Renal pelvis (tissue), 4 donors: Measurements from ENCODE around the gene CRABP2. TPM values are rescaled to one million over a fixed set of nuclear protein-coding genes. Genes with fewer than 3 reads are reported as not detected.

Source experiments
- DNase-seq: peaks from one replicate; pipeline ENCODE4 v3.0.0-alpha.2; 2013
- polyA plus RNA-seq, 3 donors: library from polyadenylated mRNA; unstranded; fragments of 120-200 nt; gene quantifications; one replicate each; pipeline ENCODE4 v1.2.1, GENCODE V29; 2013; ENCODE audit not compliant: insufficient read length in 3 of 3

CRABP2 gene
- polyA plus RNA-seq, 3 donors: 68.5 to 113 (median 93.8) TPM

DNA sequence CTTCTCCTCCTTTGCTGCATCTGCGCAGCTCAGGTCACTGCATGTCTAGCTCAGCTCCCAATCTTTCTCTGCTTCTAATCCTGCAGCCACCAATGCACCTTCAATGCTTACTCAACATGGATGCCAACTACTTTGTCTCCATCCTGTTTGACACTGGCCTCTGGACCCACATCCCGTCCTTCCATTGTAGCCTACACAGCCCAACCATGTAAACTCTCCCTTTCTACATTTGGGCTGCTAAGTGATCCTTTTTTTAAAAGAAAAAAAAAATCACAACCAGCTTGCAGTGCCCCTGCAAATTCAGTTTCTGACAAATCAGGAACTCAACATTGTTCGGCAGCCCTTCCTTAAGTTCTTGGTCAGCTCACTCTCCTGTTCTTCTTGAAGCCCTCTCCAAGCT, 9.4 kb upstream of the CRABP2 start:
- no peak for DNase-seq

DNA sequence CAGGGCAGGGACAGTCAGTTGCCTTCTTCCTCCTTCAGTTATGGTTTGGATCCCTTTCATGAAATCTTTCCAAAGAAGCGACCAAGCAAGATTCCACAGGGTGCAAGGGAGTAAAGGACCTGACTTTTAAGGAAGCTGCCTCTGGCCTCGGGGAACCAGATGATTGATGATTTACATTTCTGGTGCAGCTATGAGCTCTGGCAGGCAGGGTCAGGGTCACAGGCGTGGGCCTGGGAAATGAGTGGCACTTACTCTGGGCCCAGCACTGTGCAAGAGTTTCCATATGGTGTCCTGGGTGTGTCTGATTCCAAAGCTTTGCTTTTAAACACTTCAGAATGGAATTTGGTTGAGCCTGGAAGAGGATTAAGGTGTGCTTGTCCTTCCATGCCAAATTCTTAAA, 7.2 kb upstream of the CRABP2 start:
- DNase-seq: no peak

DNA sequence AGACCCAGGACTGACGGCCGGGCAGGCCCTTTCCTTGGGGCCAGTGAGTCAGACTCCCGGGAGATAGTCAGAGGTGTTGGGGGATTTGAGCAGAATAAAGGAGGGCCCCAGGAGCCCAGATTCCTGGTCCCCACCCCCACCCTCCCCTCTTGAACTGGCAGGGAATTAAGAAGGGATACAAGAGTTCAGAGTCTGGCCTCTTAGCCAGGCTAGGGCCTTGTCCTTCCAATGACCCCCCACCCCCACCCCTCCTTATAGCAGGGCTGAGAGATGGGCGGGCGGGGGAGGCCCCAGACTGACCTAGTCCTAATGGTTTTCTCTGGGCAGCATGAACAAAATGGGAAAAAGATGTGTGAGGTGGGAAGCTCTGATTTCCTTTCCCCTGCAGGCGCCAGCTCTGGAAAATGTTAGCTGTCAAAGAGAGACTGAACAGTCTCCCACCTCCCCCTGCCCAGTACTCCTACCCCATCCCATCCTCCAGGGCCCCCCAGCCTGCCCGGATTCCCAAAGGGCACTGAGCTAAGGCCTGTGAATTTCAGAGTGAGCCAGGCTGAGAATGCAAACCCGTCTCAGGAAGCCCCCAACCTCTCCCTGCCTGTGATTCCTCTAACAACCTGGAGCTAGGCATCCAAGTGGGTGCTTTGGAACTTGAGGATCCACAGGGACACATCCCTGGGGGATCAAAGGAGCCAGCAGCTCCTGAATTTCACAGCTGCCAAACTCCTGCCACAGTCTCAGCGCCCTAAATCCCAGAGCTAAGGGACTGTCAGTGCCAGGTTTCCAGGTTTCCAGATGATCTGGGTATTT, 5.8 kb upstream of the CRABP2 start:
- no peak for DNase-seq

DNA sequence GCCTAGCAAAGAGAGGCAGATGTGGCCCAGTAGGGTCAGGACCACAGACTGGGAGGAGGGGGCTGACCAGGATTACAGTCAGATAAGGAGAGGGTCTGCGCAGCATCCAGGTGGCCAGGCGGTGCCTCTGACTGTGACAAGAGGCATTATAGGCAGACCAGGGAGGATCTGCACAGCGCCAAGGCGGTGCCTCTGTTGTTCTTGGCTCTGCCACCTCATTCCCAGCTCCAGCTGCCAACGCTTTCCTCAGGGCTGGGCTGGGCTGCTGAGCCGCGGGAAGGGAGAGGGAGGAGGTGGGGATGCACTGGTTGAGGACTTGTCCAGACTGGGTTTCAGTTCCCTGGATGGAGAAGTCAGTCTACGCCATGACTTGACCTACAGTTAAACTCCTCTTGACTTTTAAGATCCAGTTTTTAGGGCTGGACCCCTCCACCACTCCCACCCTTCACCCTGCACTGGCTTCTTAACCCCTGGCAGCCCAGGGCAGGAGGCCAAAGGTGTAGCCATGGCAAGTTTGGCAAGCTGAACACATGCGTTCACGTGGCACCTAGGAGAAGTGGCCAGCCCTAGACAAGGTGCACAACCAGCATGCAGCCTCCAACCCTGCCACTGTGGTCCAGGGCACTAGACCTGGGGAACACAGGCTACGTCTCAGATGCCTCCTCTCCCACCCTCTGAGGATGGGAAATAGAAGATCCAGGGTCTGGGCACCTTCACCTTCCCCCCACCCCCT, 4.5 kb upstream of the CRABP2 start:
- no peak for DNase-seq

DNA sequence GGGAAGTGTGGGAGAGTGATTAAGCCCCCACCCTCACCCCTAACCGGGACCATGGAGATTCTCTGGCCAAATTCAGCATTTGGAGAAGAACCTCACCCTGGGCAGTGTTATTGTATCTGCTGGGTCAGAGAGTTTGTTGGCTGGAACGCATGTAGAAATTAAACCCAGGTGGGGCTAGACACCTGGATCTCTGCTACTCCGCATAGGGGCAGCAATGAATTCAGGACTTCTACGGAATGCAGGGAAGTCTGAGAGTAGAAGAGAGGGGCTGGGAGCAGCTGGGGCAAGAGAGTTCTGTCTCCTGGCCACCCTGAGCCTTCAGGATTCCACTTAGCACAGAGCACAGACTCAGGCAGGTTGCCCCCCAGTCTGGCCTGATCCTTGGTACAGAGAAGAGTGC, 3.6 kb upstream of the CRABP2 start:
- DNase-seq: no peak

DNA sequence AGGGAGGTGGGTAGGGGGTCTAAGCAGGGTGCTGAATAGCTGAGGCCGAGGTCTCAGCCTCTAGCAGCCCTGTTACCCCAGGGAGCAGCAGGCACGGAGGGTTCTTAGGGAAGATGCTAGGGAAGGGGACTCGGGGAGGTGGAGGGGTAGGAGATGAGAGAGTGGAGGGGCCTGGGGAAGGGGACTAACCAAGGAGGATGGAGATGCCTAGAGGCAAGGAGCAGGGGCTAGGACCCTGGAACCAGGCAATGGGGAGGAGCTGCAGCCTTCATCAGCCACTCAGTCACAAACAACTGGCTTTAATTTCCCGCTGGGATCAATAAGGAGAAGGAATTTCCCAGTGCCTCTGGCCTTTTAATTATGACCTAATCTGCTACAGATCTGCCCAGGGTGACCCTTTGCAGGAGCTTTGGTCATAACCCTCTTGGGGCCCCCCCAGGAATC, 2.9 kb upstream of the CRABP2 start:
- no peak for DNase-seq

DNA sequence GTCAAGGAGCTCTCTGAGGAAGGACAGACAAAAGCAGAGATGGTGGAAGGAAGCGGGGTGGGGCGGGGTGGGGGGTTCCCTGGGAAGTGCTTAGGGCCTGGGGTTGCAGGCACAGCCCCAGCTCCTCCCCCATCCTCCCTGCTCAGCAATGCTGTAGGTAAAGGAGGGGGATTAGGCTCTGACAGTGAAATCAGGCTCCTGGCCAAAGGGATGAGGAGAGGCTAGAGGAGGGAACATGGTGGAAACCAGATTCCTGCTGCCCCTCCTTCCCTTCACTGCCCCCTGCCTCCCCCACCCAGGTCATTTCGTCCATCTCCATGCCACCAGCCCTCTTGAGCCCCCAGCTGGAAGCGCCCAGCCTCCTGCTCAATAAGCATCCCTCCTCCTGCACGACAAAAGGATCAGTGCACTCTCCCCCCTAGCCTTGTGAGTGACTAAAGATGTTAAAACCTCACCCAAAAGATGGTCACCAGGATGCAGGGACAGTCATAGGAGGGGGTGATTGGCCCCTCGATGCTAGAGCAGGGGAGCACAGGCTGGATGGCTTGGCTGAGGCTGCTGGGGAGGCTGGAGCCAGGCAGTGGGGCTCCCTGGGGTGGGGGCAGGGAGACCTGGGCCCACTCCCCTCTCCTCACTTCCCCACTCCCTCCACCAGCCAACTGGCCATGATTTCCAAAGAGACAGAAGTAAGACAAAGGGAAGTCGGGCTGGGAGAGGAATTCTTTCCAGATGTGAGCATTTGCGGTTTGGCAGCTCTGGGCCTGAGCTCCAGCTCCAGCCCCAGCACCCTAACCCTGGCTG, 2.2 kb upstream of the CRABP2 start:
- no peak for DNase-seq

DNA sequence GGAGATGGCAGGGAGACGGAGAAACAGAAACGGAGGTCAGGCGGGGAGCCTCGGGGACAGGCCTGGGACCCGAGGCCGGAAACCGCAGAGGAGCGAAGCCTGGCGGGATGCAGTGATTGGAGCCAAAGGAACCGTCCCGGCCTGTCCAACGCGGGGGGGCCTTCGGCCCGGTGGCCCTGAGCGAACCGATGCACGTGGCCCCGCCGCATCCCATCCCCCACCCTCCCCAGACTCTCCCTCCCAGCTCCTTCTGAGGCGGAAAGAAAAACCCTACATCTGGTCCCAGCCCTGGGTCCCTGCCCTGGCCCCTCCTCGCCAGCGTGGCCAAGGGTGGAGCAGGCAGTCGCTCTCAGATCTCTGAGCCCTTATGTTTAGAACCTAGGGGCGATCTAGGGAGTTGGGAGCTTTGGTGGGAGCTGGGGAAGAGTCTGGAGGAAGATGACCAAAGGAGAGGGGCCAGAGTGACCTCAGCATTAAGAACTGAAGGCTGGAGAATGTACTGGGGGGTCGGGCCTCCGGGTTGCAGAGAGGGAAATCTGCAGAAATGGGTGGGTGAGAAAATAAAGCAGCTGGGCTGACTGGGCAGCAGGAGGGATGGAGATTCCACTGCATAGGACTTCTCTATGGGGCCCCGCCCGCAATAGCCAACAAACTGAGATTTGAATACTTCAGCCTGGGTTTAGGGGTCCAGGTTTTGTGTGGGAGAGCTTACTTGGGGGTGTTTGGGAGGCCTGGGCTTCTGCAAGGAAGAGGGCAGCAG, 1.5 kb upstream of the CRABP2 start:
- peak; percentile 69 for DNase-seq

DNA sequence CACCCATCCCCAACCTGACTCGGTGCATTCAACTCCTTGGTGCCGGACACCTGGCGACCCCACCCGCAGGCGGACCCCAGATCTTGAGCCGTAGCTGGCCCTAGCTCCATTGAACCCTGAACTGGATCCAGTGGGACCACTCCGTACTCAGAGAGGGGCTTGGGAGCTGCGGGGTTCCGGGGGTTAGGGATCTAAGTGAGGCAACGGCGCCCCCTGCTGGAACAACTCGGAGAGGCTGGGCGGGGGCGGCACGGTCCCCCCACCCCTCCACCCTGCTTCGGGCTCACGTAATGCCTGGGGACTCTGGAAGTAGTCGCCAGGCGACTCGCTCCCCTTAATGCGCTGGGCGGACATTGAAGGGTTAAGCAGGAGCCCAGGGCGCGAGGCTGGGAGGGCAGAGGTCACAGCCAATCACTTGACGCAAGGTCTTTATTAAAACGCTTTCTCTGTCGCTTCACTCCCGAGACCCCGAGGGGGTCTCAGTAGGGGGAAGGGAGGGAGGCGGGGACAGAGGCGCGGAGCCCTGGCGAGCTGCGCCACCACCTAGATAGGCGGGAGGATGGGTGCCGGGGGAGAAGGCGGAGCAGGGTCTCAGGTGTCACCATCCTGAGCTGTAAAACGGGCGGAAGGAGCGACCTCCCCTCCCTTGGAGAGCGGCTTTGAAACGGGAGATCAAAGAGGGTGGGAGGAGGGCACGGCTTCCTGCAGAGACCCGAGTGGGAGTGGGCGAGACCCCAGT, 704 bp upstream of the CRABP2 start:
- DNase-seq: peak; percentile 88

DNA sequence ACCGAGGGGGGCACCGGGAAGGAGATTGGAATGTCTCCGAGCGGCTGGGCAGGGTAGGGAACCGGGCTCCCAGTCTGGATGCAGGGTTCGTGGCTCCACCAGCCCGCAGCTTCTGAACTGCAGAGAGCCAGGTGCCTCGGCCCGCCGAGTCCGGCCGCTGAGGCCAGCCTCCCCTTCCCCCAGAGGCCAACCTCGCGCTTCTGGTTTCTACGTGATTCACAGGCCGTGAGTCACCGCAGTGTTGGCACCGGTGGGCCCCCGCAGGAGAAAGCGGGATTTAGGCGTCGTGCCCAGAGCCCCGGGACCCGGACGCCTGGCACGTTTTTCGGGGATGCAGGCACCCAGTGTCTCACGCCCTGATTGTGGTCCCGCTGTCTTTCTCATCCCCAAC, 458 bp downstream of the CRABP2 start:
- DNase-seq: no peak

DNA sequence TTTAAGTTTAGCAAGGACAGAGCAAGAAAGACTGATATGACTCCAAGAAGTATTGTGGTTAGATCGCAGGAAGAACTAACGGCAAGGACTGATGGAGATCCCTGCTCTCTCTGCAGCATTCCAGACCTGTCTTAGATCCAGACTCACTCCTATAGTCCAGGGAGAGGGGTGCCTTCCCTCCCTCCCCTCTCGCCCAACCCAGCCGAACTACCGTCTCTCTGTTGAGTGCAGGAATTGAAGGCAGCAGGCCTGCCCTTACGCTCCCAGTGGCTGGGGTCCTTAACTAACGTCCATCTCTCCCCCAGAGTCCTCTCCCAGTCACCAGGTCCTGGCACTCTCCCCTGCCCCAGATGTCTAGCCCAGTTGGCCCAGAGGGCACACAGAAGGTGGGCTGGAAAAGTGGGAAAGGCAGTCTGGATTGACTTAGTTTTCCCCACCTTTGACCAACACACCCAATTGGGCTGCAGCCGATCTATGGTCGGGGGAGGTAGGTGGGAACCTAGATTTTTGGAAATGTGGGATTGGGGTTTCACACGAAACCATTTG, 1.1 kb downstream of the CRABP2 start:
- DNase-seq: no peak

DNA sequence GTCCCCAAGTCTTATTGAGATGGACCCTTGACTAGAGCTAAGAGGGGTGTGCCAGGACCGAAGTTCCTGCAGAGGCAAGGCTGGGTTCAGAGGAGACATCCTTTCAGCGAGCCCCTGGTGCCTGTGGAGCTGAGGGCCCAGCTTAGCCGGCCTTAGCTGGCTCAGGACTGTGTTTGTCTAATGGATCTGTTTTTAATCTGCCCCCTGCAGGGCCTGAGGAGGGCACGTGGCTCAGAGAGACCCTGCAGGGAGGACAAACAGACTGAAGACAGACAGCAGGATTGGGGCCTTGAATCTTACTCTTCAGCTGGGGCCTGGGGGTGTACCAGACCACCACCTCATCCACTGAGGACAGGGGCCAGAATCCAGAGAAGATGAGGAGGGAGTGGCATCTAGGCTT, 1.6 kb downstream of the CRABP2 start:
- DNase-seq: no peak

DNA sequence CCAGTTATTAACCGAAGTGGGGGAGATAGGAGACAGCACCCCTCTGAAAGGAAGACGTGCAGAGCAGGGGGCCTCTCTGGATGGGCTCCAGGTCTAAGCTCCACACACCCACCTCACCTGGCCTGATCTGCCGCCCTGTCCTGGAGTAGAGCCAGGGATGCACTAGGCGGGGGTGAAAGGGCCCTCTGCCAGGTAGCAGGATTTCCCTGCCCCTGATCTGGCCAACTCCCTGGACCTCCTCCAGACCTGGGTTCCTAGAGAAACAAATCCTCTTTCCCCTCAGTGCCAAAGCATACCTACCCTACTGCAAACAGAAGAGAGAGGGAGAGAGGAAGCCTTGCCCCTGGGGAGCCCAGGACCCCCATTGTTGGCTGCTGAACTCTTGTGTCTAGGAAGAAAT, 2.0 kb downstream of the CRABP2 start:
- DNase-seq: no peak

DNA sequence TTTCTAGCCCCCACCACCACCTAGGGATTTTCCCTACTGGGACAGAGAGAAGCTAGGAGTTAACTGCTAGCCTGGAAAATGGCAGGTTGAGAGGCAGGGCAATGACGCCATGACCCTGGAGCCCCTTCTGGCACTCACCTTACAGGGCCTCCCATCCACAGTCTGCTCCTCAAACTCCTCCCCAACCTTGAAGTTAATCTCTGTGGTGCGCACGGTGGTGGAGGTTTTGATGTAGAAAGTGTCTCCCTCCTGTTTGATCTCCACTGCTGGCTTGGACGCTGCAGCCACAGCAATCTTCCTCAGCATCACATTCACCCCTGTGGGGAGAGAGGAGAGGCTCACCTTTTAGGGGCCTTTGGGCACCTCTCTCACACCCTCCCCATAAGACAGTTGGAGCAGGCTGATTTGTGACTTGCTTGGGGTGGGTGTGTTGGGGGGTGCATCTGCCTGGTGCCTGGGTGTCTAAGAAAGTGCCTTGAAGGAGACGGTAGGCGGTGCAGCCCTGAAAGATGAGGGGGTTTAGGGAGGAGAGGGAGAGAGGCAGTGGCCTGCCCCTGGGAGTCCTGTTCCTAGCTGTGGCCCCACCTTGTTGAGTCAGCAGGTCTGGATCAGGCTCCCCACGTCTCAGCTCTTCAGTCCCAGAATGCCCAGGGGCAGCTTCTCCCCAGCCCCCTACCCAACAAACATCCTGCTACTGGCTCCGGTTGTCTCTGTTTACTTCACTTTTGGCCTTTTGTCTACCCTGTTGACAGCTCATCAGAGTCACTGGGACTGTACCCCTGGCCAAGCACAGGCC, 4.4 kb downstream of the CRABP2 start:
- DNase-seq: no peak

DNA sequence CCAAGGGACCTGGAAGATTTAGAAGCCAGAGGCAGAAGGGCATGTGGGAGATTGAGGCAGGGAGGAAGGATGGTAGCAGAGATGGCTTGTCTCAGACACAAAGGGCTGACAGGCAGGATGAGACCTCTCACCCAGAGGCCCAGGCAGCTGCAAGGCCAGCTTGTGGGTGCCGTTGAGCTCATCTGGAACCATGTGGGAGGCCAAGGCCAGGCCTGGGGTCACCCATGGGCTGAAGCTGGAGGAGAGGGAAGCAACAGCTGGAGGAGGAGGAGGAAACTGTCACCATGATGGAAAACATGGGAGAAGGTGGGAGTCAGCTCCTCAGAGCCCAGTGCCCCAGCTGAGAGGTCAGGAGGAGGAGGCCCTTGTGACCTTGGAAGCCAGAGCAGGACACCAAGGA, 6.4 kb downstream of the CRABP2 start:
- DNase-seq: no peak

DNA sequence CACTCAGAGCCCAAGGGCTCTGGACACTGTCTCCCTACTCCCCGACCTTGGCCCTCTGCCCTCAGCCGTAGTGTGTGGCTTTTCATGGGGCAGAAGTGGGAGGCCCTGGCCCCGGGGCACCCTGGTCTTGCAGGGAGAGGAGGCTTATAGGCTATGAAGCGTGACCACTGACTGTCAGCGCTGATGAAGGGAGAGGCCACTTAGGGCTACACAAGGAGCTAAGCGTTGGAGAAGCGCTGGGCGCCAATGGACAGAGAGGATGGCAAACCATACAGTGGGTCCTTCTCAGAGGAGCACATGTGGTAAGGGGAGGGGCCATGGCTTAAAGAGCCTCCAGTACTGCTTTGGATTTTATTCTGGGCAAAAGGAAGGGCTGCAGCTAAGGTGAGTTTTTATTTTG, 7.9 kb downstream of the CRABP2 start:
- DNase-seq: no peak

DNA sequence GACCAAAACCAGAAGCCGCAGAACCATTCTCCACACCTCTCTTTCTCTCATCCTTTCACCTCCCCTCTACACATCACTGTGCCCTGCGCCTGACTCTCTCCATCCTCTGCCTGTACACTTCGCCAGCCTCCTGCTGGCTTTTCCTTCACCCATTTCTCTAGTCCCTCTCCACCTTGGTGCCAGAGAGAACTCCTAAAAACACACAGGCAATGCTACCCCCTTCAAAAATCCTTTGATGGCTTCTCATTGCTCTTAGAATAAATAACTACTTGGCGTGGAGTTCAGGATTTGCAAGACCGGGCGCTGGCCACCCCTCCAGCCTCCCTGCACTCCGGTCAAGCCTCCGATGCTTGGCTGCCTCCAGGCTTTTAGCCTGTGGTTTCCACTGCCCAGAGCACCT, 8.6 kb downstream of the CRABP2 start:
- no peak for DNase-seq

DNA sequence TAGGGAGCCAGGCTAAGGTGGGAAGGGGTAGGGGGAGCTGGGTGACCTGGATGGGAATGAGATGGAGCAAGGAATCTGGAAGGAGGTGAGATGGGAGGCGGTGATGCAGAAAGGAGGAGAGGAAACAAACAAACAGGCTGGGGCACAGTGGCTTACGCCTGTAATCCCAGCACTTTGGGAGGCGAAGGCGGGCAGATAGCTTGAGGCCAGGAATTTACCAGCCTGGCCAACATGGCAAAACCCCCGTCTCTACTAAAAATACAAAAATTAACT, 10.8 kb downstream of the CRABP2 start:
- no peak for DNase-seq

DNA sequence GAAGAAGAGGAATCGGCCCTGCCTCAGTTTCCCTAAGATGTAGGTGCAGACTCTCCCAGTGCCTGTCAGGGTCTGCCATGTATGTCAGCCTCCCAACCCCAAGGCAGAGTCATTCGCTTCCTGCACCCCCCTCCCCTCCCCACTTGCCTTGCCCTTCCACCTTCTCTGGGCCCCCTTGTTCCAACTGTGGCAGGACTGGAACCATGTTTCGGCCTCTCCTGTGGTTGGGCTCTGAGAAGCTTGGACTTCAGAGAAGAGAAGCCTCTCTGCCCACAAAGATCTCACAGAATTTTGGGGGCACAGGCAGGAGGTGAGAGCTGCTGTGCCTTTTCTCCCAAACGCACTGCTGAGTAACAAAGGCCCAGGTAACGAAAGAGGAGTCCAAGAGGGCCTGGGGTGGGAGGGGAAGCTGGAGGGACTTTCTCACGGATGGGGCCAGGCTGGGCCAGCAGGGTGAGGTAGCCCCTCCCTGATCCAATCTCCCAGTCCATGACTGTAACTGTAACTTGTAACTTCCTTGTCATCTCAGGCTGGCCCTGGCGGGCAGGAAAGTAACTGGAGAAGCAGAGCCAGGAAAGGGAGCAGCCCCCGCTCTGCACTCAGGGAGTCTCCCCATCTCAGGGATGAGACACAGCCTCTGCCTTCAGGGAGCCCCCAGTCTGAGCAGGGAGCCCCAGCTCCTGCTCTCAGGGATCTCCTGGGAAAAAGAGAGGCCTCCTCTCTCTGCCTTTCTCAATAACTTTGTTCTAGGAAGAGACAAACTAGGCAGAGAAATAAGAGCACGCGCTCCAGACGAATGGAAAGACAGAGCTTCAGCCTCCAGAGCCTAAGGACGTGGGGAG, 11.3 kb downstream of the CRABP2 start:
- DNase-seq: no peak
